ENCODE results near the gene TXNL4A. TPM values are rescaled to one million over a fixed set of nuclear protein-coding genes. Genes with fewer than 3 reads are reported as not detected.
A peak's percentile ranks its signal among the peaks of the same experiment; 100 is the strongest.

The TXNL4A gene
- total and polyA plus RNA-seq, 4 donors: 18.0 to 86.2 (median 32.8) TPM

GRCh38 chr18:79934311-79935097, 53.9 kb downstream of the TXNL4A start:
- peak; percentile 62 for DNase-seq (ENCODE audit: low spot score)
- H3K4me3 ChIP-seq (ENCODE audit: low read depth in 1 of 3, low read length in 3 of 3): peak overlapping the region in 2 of 3 donors; percentile 17 to 19
- H3K27me3 ChIP-seq (ENCODE audit: control insufficient read depth in 4 of 4, insufficient read depth in 4 of 4, low read length in 3 of 4): no peaks in the 10 kb centered on the region
- 23% methylated on average over 8 of the region's 8 CpGs for WGBS
- H3K4me1 ChIP-seq (ENCODE audit: control insufficient read depth in 4 of 4, insufficient read depth in 4 of 4, low read length in 3 of 4): peaks cover 22 to 59% (median 52%) of the 10 kb centered on the region in 4 donors
- H3K9me3 ChIP-seq (ENCODE audit: control insufficient read depth in 4 of 4, low read length in 3 of 4): peaks cover 0 to 3% (median 1%) of the 10 kb centered on the region in 4 donors
- TF ChIP-seq RAD21 (IDR thresholded peaks at IDR 0.05) (peak; percentile 71 to 76), NR2F2 (IDR thresholded peaks at IDR 0.05) (peak; percentile 100), JUND (IDR thresholded peaks at IDR 0.05) (peak; percentile 89 to 95), GABPA (IDR thresholded peaks at IDR 0.05 in 1 of 2, conservative IDR thresholded peaks at IDR 0.05 in 1 of 2) (peak in 1 of 2 donors; percentile 62), CTCF (IDR thresholded peaks at IDR 0.05; ENCODE audit: low read depth, low read length, missing input control) (peak; percentile 31), FOXA1 (IDR thresholded peaks at IDR 0.05) (peak; percentile 75), HNF4A (conservative IDR thresholded peaks at IDR 0.05) (peak; percentile 99 to 100), ZBTB33 (IDR thresholded peaks at IDR 0.05) (peak; percentile 92), ATF3 (IDR thresholded peaks at IDR 0.05) (peak; percentile 80), REST (IDR thresholded peaks at IDR 0.05) (peak; percentile 65), SP1 (IDR thresholded peaks at IDR 0.05) (peak; percentile 99), EGR1 (IDR thresholded peaks at IDR 0.05; ENCODE audit: low read depth in 2 of 2) (peak; percentile 51 to 85), HNF4G (IDR thresholded peaks at IDR 0.05) (peak; percentile 100), FOXA2 (IDR thresholded peaks at IDR 0.05) (peak; percentile 93), RXRA (IDR thresholded peaks at IDR 0.05) (peak; percentile 98), YY1 (IDR thresholded peaks at IDR 0.05) (peak; percentile 82), MAX (IDR thresholded peaks at IDR 0.05) (peak; percentile 92), TAF1 (conservative IDR thresholded peaks at IDR 0.05) (peak; percentile 59)
- H3K27ac ChIP-seq (ENCODE audit: low read depth in 1 of 2, low read length in 2 of 2): peak overlapping the region; percentile 65 to 86
- H3K36me3 ChIP-seq (ENCODE audit: control insufficient read depth in 4 of 4, insufficient read depth in 3 of 4, low read depth in 1 of 4, low read length in 3 of 4): peaks cover 3 to 12% (median 9%) of the 10 kb centered on the region in 4 donors
- peak overlapping the region in 1 of 2 donors; percentile 34 for H3K9ac ChIP-seq (ENCODE audit: low read depth in 1 of 2, low read length in 2 of 2)

Measured in liver (tissue), 9 donors.